H9 (cell line): Measurements from ENCODE around the gene FHIT. TPM values are rescaled to one million over a fixed set of nuclear protein-coding genes. Genes with fewer than 3 reads are reported as not detected.

ENCODE experiments used
- DNase-seq: peaks from one replicate; pipeline ENCODE4 v3.0.0-alpha.2; 2017
- H2AFZ ChIP-seq: one replicate; pipeline ENCODE4 v1.6.1; 2013; ENCODE audit warnings: mild to moderate bottlenecking, low read length, control low read depth, moderate library complexity
- H2AK5ac ChIP-seq: 2 replicates; pipeline ENCODE4 v1.6.1; 2013; ENCODE audit warnings: low read length, control low read depth, mixed read lengths; ENCODE audit not compliant: insufficient read length
- H2BK120ac ChIP-seq: one replicate; pipeline ENCODE4 v1.6.1; 2013; ENCODE audit warnings: low read depth, mild to moderate bottlenecking, low read length, control low read depth, inconsistent platforms; ENCODE audit not compliant: poor library complexity, severe bottlenecking
- H2BK12ac ChIP-seq: 2 replicates; pipeline ENCODE4 v1.6.1; 2013; ENCODE audit warnings: low read length, control low read depth, mixed read lengths, low read depth; ENCODE audit not compliant: insufficient read length
- H2BK15ac ChIP-seq: 2 replicates; pipeline ENCODE4 v1.6.1; 2013; ENCODE audit warnings: low read depth, low read length, control low read depth
- H2BK20ac ChIP-seq: one replicate; pipeline ENCODE4 v1.6.1; 2013; ENCODE audit warnings: low read depth, mild to moderate bottlenecking, low read length, control low read depth, inconsistent platforms; ENCODE audit not compliant: poor library complexity, severe bottlenecking
- H2BK5ac ChIP-seq: 2 replicates; pipeline ENCODE4 v1.6.1; 2013; ENCODE audit warnings: low read length, control low read depth, mixed read lengths; ENCODE audit not compliant: insufficient read length
- H3K14ac ChIP-seq: 2 replicates; pipeline ENCODE4 v1.6.1; 2013; ENCODE audit warnings: low read length, control low read depth; ENCODE audit not compliant: insufficient read depth
- H3K18ac ChIP-seq: 2 replicates; pipeline ENCODE4 v1.6.1; 2013; ENCODE audit warnings: low read depth, mild to moderate bottlenecking, mixed read lengths, low read length, control low read depth; ENCODE audit not compliant: insufficient read length
- H3K23ac ChIP-seq: 2 replicates; pipeline ENCODE4 v1.6.1; 2013; ENCODE audit warnings: low read length, control low read depth, mixed read lengths, low read depth; ENCODE audit not compliant: insufficient read length
- H3K23me2 ChIP-seq: 2 replicates; pipeline ENCODE4 v1.6.1; 2013; ENCODE audit warnings: low read depth, mild to moderate bottlenecking, mixed read lengths, low read length, control low read depth; ENCODE audit not compliant: insufficient read length, poor library complexity, severe bottlenecking
- H3K27ac ChIP-seq: 2 replicates; pipeline ENCODE4 v1.5.1; 2013; ENCODE audit warnings: low read length, control low read depth, mixed read lengths, low read depth; ENCODE audit not compliant: insufficient read length
- H3K27me3 ChIP-seq: 2 replicates; pipeline ENCODE4 v1.6.1; 2013; ENCODE audit warnings: low read length, control low read depth, inconsistent platforms; ENCODE audit not compliant: insufficient read depth
- H3K4ac ChIP-seq: 2 replicates; pipeline ENCODE4 v1.6.1; 2013; ENCODE audit warnings: low read depth, mild to moderate bottlenecking, control low read depth, inconsistent platforms, low read length, moderate library complexity
- H3K4me1 ChIP-seq: 2 replicates; pipeline ENCODE4 v1.6.1; 2013; ENCODE audit warnings: low read length, control low read depth, inconsistent platforms; ENCODE audit not compliant: insufficient read depth
- H3K4me2 ChIP-seq: 2 replicates; pipeline ENCODE4 v1.6.1; 2013; ENCODE audit warnings: low read length, control low read depth, mixed read lengths; ENCODE audit not compliant: insufficient read length, insufficient read depth
- H3K56ac ChIP-seq: 2 replicates; pipeline ENCODE4 v1.6.1; 2013; ENCODE audit warnings: low read depth, mild to moderate bottlenecking, mixed read lengths, low read length, control low read depth; ENCODE audit not compliant: insufficient read length
- H3K79me1 ChIP-seq: 2 replicates; pipeline ENCODE4 v1.6.1; 2013; ENCODE audit warnings: low read depth, mild to moderate bottlenecking, moderate library complexity, low read length, control low read depth, inconsistent platforms; ENCODE audit not compliant: insufficient read depth, poor library complexity, severe bottlenecking
- H3K79me2 ChIP-seq: 2 replicates; pipeline ENCODE4 v1.6.1; 2013; ENCODE audit warnings: low read length, control low read depth, inconsistent platforms; ENCODE audit not compliant: insufficient read depth
- H3K9ac ChIP-seq: 2 replicates; pipeline ENCODE4 v1.6.1; 2013; ENCODE audit warnings: low read length, control low read depth, mixed read lengths; ENCODE audit not compliant: insufficient read length; ENCODE audit errors: extremely low read depth
- H3K9me3 ChIP-seq: one replicate; pipeline ENCODE4 v1.6.1; 2013; ENCODE audit warnings: low read depth, low read length, inconsistent platforms; ENCODE audit not compliant: control insufficient read depth
- H3T11ph ChIP-seq: one replicate; pipeline ENCODE4 v1.6.1; 2013; ENCODE audit warnings: mild to moderate bottlenecking, low read length, control low read depth, inconsistent platforms
- H4K20me1 ChIP-seq: one replicate; pipeline ENCODE4 v1.6.1; 2013; ENCODE audit not compliant: control insufficient read depth, insufficient read length, insufficient read depth
- H4K5ac ChIP-seq: 2 replicates; pipeline ENCODE4 v1.6.1; 2013; ENCODE audit warnings: low read depth, mild to moderate bottlenecking, mixed read lengths, low read length, control low read depth; ENCODE audit not compliant: insufficient read length
- H4K8ac ChIP-seq: replicated peaks from 2 replicates; pipeline ENCODE4 v1.6.1; 2013; ENCODE audit warnings: low read length, control low read depth, mixed read lengths, low read depth; ENCODE audit not compliant: insufficient read length
- H4K91ac ChIP-seq: 2 replicates; pipeline ENCODE4 v1.6.1; 2013; ENCODE audit warnings: low read depth, mild to moderate bottlenecking, moderate library complexity, mixed read lengths, low read length, control low read depth; ENCODE audit not compliant: insufficient read length
- H3K27ac Mint-ChIP-seq, 3 experiments: 2 replicates in 2 of 3; 3 replicates in 1 of 3; pipeline ENCODE4 v1.8.0; 2020 to 2021; ENCODE audit warnings: mixed read lengths in 3 of 3, mild to moderate bottlenecking in 1 of 3, moderate library complexity in 1 of 3
- H3K27me3 Mint-ChIP-seq: 2 replicates; pipeline ENCODE4 v1.8.0; 2021; ENCODE audit warnings: low read depth, mild to moderate bottlenecking, moderate library complexity, mixed read lengths
- H3K36me3 Mint-ChIP-seq, 3 experiments: 2 replicates in 2 of 3; 3 replicates in 1 of 3; pipeline ENCODE4 v1.8.0; 2020 to 2021; ENCODE audit warnings: low read depth in 3 of 3, mixed read lengths in 3 of 3; ENCODE audit not compliant: insufficient read depth in 1 of 3
- H3K4me1 Mint-ChIP-seq, 2 experiments: 2 replicates each; pipeline ENCODE4 v1.8.0; 2020; ENCODE audit warnings: mixed read lengths in 2 of 2
- H3K4me3 Mint-ChIP-seq, 2 experiments: 2 replicates in 1 of 2; 3 replicates in 1 of 2; pipeline ENCODE4 v1.8.0; 2020 to 2021; ENCODE audit warnings: mild to moderate bottlenecking in 2 of 2, mixed read lengths in 2 of 2, moderate library complexity in 1 of 2
- H3K9me3 Mint-ChIP-seq, 2 experiments: 2 replicates in 1 of 2; 3 replicates in 1 of 2; pipeline ENCODE4 v1.8.0; 2020; ENCODE audit warnings: mild to moderate bottlenecking in 2 of 2, mixed read lengths in 2 of 2, moderate library complexity in 1 of 2
- CTCF ChIP-seq: fragments of 200-600 bp; sonication (generic); conservative IDR thresholded peaks from 3 replicates; pipeline ENCODE4 v1.8.0; 2021; ENCODE audit warnings: antibody characterized with exemption, mild to moderate bottlenecking
- WGBS: extraction: QIAGEN DNeasy Blood & Tissue Kit; methylation state at CpG from one replicate; pipeline ENCODE4 v1.1.7; 2013; ENCODE audit warnings: missing lambda C conversion rate, low lambda C conversion rate, mixed read lengths; ENCODE audit not compliant: insufficient read length; ENCODE audit errors: extremely low coverage; 5-methylcytosine and 5-hydroxymethylcytosine counted together
- total RNA-seq: library from RNA; stranded (reverse); gene quantifications from 2 replicates; pipeline ENCODE4 v1.2.1, GENCODE V29; 2021

The FHIT gene
- total RNA-seq, 1 experiment from 2014 or later, result 3.0 TPM

GRCh38 chr3:60801307-60801706 is 449.9 kb downstream of the FHIT start:
- Histone ChIP-seq H3K4ac (no peak overlapping the region), H2BK120ac (no peak overlapping the region), H3T11ph (no peak overlapping the region), H3K56ac (no peak overlapping the region), H3K27ac (no peak overlapping the region), H3K79me2 (no peaks in the 10 kb centered on the region), H3K79me1 (no peaks in the 10 kb centered on the region), H2BK15ac (no peak overlapping the region), H3K9me3 (no peaks in the 10 kb centered on the region), H3K4me2 (no peak overlapping the region), H3K14ac (no peak overlapping the region), H3K23me2 (no peaks in the 10 kb centered on the region), H4K20me1 (no peaks in the 10 kb centered on the region), H3K9ac (no peak overlapping the region), H2BK20ac (no peak overlapping the region), H4K8ac (no peak overlapping the region), H3K23ac (no peak overlapping the region), H4K91ac (no peak overlapping the region), H3K18ac (no peak overlapping the region), H3K27me3 (no peaks in the 10 kb centered on the region), H2AK5ac (no peak overlapping the region), H2AFZ (no peak overlapping the region), H3K4me1 (no peaks in the 10 kb centered on the region), H2BK12ac (no peak overlapping the region), H2BK5ac (no peak overlapping the region), H4K5ac (no peak overlapping the region)
- Mint-ChIP-seq H3K27ac (no peak overlapping the region), H3K9me3 (no peaks in the 10 kb centered on the region), H3K27me3 (no peaks in the 10 kb centered on the region), H3K36me3 (no peaks in the 10 kb centered on the region; a peak in 1 of 7 replicates), H3K4me1 (peaks cover 0 to 4% of the 10 kb centered on the region in 2 experiments; a peak in 2 of 4 replicates), H3K4me3 (no peak overlapping the region)
- TF ChIP-seq CTCF, result no peak
- WGBS, result no CpG with 5 or more reads among the region's 2 CpGs
- no peak for DNase-seq
